HEK293 (cell line): ENCODE data around the gene DISC1.

ENCODE experiments used
- HOXD13 ChIP-seq: sonication (generic); formaldehyde crosslinking; IDR thresholded peaks from 2 replicates; pipeline ENCODE4 v1.8.0; 2022; ENCODE audit warnings: missing genetic modification reagents, borderline replicate concordance
- KLF8 ChIP-seq: fragments of 450-650 bp; formaldehyde crosslinking; IDR thresholded peaks from 2 replicates; pipeline ENCODE4 v1.5.1; 2016; ENCODE audit warnings: missing biosample characterization, missing genetic modification characterization
- OVOL3 ChIP-seq: fragments of 450-650 bp; formaldehyde crosslinking; IDR thresholded peaks from 2 replicates; pipeline ENCODE4 v1.5.1; 2016; ENCODE audit warnings: missing biosample characterization, missing genetic modification characterization
- REST ChIP-seq: fragments of 450-650 bp; formaldehyde crosslinking; IDR thresholded peaks from 2 replicates; pipeline ENCODE4 v1.5.1; 2016; ENCODE audit warnings: missing biosample characterization, missing genetic modification characterization
- SCRT2 ChIP-seq: fragments of 450-650 bp; formaldehyde crosslinking; IDR thresholded peaks from 2 replicates; pipeline ENCODE4 v1.5.1; 2016; ENCODE audit warnings: missing biosample characterization, missing genetic modification characterization
- SP3 ChIP-seq: fragments of 450-650 bp; formaldehyde crosslinking; IDR thresholded peaks from 2 replicates; pipeline ENCODE4 v1.5.1; 2016; ENCODE audit warnings: missing biosample characterization, missing genetic modification characterization
- TRIM28 ChIP-seq: IDR thresholded peaks from 2 replicates; pipeline ENCODE4 v1.6.1; 2011; ENCODE audit warnings: low read length, control low read depth, borderline replicate concordance
- ZBTB8A ChIP-seq: fragments of 450-650 bp; formaldehyde crosslinking; IDR thresholded peaks from 2 replicates; pipeline ENCODE4 v1.5.1; 2016; ENCODE audit warnings: missing biosample characterization, missing genetic modification characterization
- ZNF274 ChIP-seq, 2 experiments: fragments of 200-500 bp in 1 of 2; fragments of 450-650 bp in 1 of 2; sonication (Bioruptor generic) in 1 of 2; formaldehyde crosslinking in 1 of 2; IDR thresholded peaks; 2 replicates each; pipeline versions ENCODE4 v1.5.1 to v1.6.1; 2014 to 2016; ENCODE audit warnings: borderline replicate concordance in 1 of 2, inconsistent platforms in 1 of 2, low read length in 1 of 2, missing biosample characterization in 1 of 2, missing genetic modification characterization in 1 of 2
- ZNF513 ChIP-seq: fragments of 450-650 bp; IDR thresholded peaks from 2 replicates; pipeline ENCODE4 v1.5.1; 2018; ENCODE audit warnings: missing biosample characterization, missing genetic modification characterization
- ZSCAN5A ChIP-seq: fragments of 450-650 bp; formaldehyde crosslinking; IDR thresholded peaks from 2 replicates; pipeline ENCODE4 v1.5.1; 2016; ENCODE audit warnings: missing biosample characterization, missing genetic modification characterization
- TF ChIP-seq, protein P1 (sequence below): fragments of 450-650 bp; formaldehyde crosslinking; IDR thresholded peaks from 2 replicates; pipeline ENCODE4 v1.5.1; 2016; ENCODE audit warnings: missing biosample characterization, missing genetic modification characterization

GRCh38 chr1:231683439-231684165, 57.0 kb downstream of the DISC1 start:
- TF ChIP-seq KLF8 (tag by site-specific recombination): no peak
- no peak for TF ChIP-seq ZBTB8A (tag by site-specific recombination)
- TF ChIP-seq, protein P1, sequence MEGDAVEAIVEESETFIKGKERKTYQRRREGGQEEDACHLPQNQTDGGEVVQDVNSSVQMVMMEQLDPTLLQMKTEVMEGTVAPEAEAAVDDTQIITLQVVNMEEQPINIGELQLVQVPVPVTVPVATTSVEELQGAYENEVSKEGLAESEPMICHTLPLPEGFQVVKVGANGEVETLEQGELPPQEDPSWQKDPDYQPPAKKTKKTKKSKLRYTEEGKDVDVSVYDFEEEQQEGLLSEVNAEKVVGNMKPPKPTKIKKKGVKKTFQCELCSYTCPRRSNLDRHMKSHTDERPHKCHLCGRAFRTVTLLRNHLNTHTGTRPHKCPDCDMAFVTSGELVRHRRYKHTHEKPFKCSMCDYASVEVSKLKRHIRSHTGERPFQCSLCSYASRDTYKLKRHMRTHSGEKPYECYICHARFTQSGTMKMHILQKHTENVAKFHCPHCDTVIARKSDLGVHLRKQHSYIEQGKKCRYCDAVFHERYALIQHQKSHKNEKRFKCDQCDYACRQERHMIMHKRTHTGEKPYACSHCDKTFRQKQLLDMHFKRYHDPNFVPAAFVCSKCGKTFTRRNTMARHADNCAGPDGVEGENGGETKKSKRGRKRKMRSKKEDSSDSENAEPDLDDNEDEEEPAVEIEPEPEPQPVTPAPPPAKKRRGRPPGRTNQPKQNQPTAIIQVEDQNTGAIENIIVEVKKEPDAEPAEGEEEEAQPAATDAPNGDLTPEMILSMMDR (tag by site-specific recombination): no peak
- no peak for TF ChIP-seq TRIM28
- TF ChIP-seq HOXD13 (CRISPR knock-in tag): no peak
- TF ChIP-seq ZNF513 (tag by site-specific recombination): no peak
- TF ChIP-seq OVOL3 (tag by site-specific recombination): no peak
- TF ChIP-seq ZSCAN5A: no peak
- no peak for TF ChIP-seq REST (tag by site-specific recombination)
- no peak for TF ChIP-seq ZNF274 (IDR thresholded peaks at IDR 0.05; ENCODE audit: low read length)
- TF ChIP-seq ZNF274 (tag by site-specific recombination; IDR thresholded peaks at IDR 0.05; ENCODE audit: borderline replicate concordance): no peak
- no peak for TF ChIP-seq SP3
- TF ChIP-seq SCRT2: no peak
